H1 (cell line): ENCODE results near the gene MIB2. TPM values are rescaled to one million over a fixed set of nuclear protein-coding genes. Genes with fewer than 3 reads are reported as not detected.

Experiments used
- JUND ChIP-seq: IDR thresholded peaks from 2 replicates; pipeline ENCODE4 v1.6.1; 2011; ENCODE audit warnings: mild to moderate bottlenecking, improper control_type of control experiment, low read length
- KDM4A ChIP-seq: IDR thresholded peaks from one replicate; pipeline ENCODE4 v1.7.1; 2012; ENCODE audit warnings: low read depth, mild to moderate bottlenecking, moderate library complexity, low read length, inconsistent platforms; ENCODE audit not compliant: severe bottlenecking
- NRF1 ChIP-seq: IDR thresholded peaks from 2 replicates; pipeline ENCODE4 v1.6.1; 2011; ENCODE audit warnings: mild to moderate bottlenecking, low read depth, low read length, improper control_type of control experiment
- SUZ12 ChIP-seq: fragments of 200-600 bp; sonication (generic); IDR thresholded peaks from 2 replicates; pipeline ENCODE4 v1.6.1; 2012; ENCODE audit warnings: mild to moderate bottlenecking, inconsistent platforms, low read length, moderate library complexity, mixed read lengths
- polyA plus RNA-seq, 7 experiments: library from polyadenylated mRNA; depleted of rRNA in 3 of 7; stranded (reverse) in 5 of 7; unstranded in 2 of 7; fragments of >200 nt in 5 of 7; fragments of 200-250 nt in 2 of 7; gene quantifications; 1 replicate in 5 of 7; 2 replicates in 1 of 7; 4 replicates in 1 of 7; pipeline versions ENCODE4 v1.2.1 to v1.2.3, GENCODE V29; 2011 to 2013; ENCODE audit warnings: missing spikeins in 2 of 7, mixed read lengths in 2 of 7
- total RNA-seq: library from RNA; stranded (reverse); fragmentation: NEBNext Ultra II Directional; extraction: Animal tissue kit (Norgen Biotek cat#: 25700); gene quantifications from 2 replicates; pipeline ENCODE4 v1.2.1, GENCODE V29; 2021
- TF ChIP-seq, protein P1 (sequence below), 3 experiments: IDR thresholded peaks; 1 replicate in 2 of 3; 2 replicates in 1 of 3; pipeline versions ENCODE4 v1.5.1 to v1.6.1; 2011; ENCODE audit warnings: low read length in 3 of 3, mild to moderate bottlenecking in 3 of 3, inconsistent platforms in 2 of 3, low read depth in 1 of 3, moderate library complexity in 1 of 3; ENCODE audit not compliant: insufficient read depth in 1 of 3; ENCODE audit errors: control extremely low read depth in 1 of 3
- TF ChIP-seq, protein P2 (sequence below): IDR thresholded peaks from 2 replicates; pipeline ENCODE4 v1.6.1; 2011; ENCODE audit warnings: low read depth, mild to moderate bottlenecking, low read length; ENCODE audit not compliant: insufficient read depth

MIB2 gene
- total and polyA plus RNA-seq, 2 of the 8 experiments (the other 6 are each of a cell fraction or from before 2014, with no cell fraction given), result 32.5 to 60.0 TPM

DNA sequence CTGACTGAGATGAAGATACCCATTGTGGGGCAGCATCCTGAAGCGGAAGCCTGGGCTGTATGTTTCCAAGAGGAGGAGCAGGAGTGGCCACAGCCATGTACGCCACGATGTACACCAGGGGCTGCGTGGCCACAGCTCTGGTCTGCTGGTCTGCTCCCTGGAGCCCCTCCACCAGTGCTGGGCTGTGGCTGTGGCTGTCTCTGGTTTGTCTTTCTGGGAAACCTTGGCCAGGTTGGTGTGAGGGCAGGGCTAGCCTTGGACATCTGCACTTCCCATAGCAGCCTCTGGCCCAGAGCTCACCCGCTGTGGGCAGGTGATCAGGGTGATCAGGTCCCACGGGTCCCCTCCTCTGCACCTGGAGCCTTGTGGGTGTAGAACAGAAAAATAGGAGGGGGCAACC lies 2.6 kb downstream of the MIB2 start (continued):
- TF ChIP-seq KDM4A (no peak), NRF1 (no peak), JUND (no peak), SUZ12 (no peak)
- TF ChIP-seq, protein P1, sequence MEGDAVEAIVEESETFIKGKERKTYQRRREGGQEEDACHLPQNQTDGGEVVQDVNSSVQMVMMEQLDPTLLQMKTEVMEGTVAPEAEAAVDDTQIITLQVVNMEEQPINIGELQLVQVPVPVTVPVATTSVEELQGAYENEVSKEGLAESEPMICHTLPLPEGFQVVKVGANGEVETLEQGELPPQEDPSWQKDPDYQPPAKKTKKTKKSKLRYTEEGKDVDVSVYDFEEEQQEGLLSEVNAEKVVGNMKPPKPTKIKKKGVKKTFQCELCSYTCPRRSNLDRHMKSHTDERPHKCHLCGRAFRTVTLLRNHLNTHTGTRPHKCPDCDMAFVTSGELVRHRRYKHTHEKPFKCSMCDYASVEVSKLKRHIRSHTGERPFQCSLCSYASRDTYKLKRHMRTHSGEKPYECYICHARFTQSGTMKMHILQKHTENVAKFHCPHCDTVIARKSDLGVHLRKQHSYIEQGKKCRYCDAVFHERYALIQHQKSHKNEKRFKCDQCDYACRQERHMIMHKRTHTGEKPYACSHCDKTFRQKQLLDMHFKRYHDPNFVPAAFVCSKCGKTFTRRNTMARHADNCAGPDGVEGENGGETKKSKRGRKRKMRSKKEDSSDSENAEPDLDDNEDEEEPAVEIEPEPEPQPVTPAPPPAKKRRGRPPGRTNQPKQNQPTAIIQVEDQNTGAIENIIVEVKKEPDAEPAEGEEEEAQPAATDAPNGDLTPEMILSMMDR (IDR thresholded peaks at IDR 0.05; ENCODE audit: control extremely low read depth in 1 of 3, insufficient read depth in 1 of 3, low read depth in 1 of 3, low read length in 3 of 3), result no peak
- TF ChIP-seq, protein P2, sequence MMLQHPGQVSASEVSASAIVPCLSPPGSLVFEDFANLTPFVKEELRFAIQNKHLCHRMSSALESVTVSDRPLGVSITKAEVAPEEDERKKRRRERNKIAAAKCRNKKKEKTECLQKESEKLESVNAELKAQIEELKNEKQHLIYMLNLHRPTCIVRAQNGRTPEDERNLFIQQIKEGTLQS, result no peak
